PC-9 (cell line): ENCODE results near the gene NLRP4. TPM values are rescaled to one million over a fixed set of nuclear protein-coding genes. Genes with fewer than 3 reads are reported as not detected.
A peak's percentile ranks its signal among the peaks of the same experiment; 100 is the strongest.

Experiments used
- BruUV-seq: library from RNA; stranded (reverse); fragments of 400-500 nt; replicated peaks from 2 replicates; lab custom pipeline; 2021; lab: Mats Ljungman, UMichigan
- CTCF ChIA-PET: fragments of 300-600 bp; sonication (Branson Sonifier 250); formaldehyde crosslinking; loops from one replicate; lab custom pipeline; 2022; ENCODE audit warnings: antibody characterized with exemption; lab: Charles Lee
- POLR2A ChIA-PET: fragments of 300-600 bp; sonication (Branson Sonifier 250); formaldehyde crosslinking; loops from one replicate; lab custom pipeline; 2022; ENCODE audit warnings: antibody characterized with exemption; ENCODE audit not compliant: unreplicated experiment; lab: Charles Lee
- DNase-seq, 2 experiments: peaks; one replicate each; pipeline versions ENCODE4 v3.0.0 to v3.0.0-alpha.2; 2015 to 2022; ENCODE audit warnings: mixed read lengths in 1 of 2
- H2AFZ ChIP-seq: fragments of 200-600 bp; sonication (generic); 2 replicates; pipeline ENCODE4 v1.8.1; 2017; ENCODE audit warnings: antibody characterized with exemption
- H3F3A ChIP-seq: fragments of 200-600 bp; sonication (generic); 2 replicates; pipeline ENCODE4 v1.8.1; 2017; ENCODE audit warnings: antibody characterized with exemption, mild to moderate bottlenecking, low read depth; ENCODE audit not compliant: insufficient read depth
- H3K27ac ChIP-seq: fragments of 200-600 bp; sonication (generic); 2 replicates; pipeline ENCODE4 v1.6.1; 2016; ENCODE audit warnings: mixed run types
- H3K27me3 ChIP-seq: fragments of 200-600 bp; sonication (generic); 2 replicates; pipeline ENCODE4 v1.6.1; 2016; ENCODE audit warnings: low read depth, mixed run types; ENCODE audit not compliant: insufficient read depth
- H3K36me3 ChIP-seq: fragments of 200-600 bp; sonication (generic); 2 replicates; pipeline ENCODE4 v1.6.1; 2016; ENCODE audit warnings: low read depth, mixed run types
- H3K4me1 ChIP-seq: fragments of 200-600 bp; sonication (generic); replicated peaks from 2 replicates; pipeline ENCODE4 v1.6.1; 2016; ENCODE audit warnings: mixed run types; ENCODE audit not compliant: insufficient read depth
- H3K4me2 ChIP-seq: fragments of 200-600 bp; sonication (generic); 2 replicates; pipeline ENCODE4 v1.6.1; 2017; ENCODE audit warnings: mixed run types
- H3K4me3 ChIP-seq: fragments of 200-600 bp; sonication (generic); 2 replicates; pipeline ENCODE4 v1.6.1; 2016; ENCODE audit warnings: mixed run types
- H3K79me2 ChIP-seq: fragments of 200-600 bp; sonication (generic); 2 replicates; pipeline ENCODE4 v1.6.1; 2017; ENCODE audit warnings: low read depth, mixed run types
- H3K9me2 ChIP-seq: fragments of 200-600 bp; sonication (generic); 2 replicates; pipeline ENCODE4 v1.8.1; 2017; ENCODE audit warnings: mild to moderate bottlenecking; ENCODE audit not compliant: insufficient read depth
- H3K9me3 ChIP-seq: fragments of 200-600 bp; sonication (generic); 2 replicates; pipeline ENCODE4 v1.8.1; 2016; ENCODE audit warnings: low read depth; ENCODE audit not compliant: insufficient read depth
- H4K20me1 ChIP-seq: fragments of 200-600 bp; sonication (generic); 2 replicates; pipeline ENCODE4 v1.8.1; 2017; ENCODE audit not compliant: insufficient read depth
- EZH2 ChIP-seq: fragments of 200-600 bp; sonication (generic); IDR thresholded peaks from 2 replicates; pipeline ENCODE4 v1.8.0; 2017; ENCODE audit warnings: antibody characterized with exemption, low read depth
- intact Hi-C: fragments of 100-400 bp; cut with micrococcal nuclease; formaldehyde crosslinking; loops from one replicate; pipeline ENCODE4 v1.10.0; 2022; ENCODE audit not compliant: unreplicated experiment
- total RNA-seq: library from RNA; stranded (reverse); gene quantifications from 2 replicates; pipeline ENCODE4 v1.2.3, GENCODE V29; 2021
- TF ChIP-seq, protein P1 (sequence below): fragments of 200-600 bp; sonication (generic); conservative IDR thresholded peaks from 2 replicates; pipeline ENCODE4 v1.6.1; 2017; ENCODE audit warnings: mixed run types, antibody characterized with exemption, mild to moderate bottlenecking, moderate library complexity

The NLRP4 gene
- total RNA-seq, 1 experiment from 2014 or later: 1.7 TPM

DNA sequence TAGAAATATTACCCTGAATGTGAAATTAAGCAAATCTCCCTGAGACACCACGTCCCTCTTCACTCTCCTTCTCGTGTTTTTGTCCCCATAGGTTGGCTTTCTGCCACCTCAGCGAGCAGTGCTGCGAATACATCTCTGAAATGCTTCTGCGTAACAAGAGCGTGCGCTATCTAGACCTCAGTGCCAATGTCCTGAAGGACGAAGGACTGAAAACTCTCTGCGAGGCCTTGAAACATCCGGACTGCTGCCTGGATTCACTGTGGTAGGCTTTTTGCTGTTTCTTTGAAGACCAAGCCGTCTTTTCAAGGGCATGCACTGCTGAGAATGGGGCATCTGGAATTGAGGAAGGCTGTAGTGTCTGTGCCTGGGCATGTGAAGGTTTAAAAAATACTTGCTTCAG lies 34.4 kb downstream of the NLRP4 start:
- ChIA-PET POLR2A (no interaction called here), CTCF (no interaction called here)
- BruUV-seq: no TSS peak
- Histone ChIP-seq H3F3A (no peaks in the 10 kb centered on the region), H3K36me3 (no peaks in the 10 kb centered on the region), H2AFZ (0 out of 2 replicates have a peak overlapping the region, but pooled peaks have one; percentile 4), H3K4me1 (no peaks in the 10 kb centered on the region), H3K4me3 (no peak overlapping the region), H3K27me3 (peaks cover 98% of the 10 kb centered on the region), H4K20me1 (no peaks in the 10 kb centered on the region), H3K9me2 (no peaks in the 10 kb centered on the region), H3K9me3 (no peaks in the 10 kb centered on the region), H3K27ac (no peak overlapping the region), H3K4me2 (no peak overlapping the region), H3K79me2 (no peaks in the 10 kb centered on the region)
- TF ChIP-seq, protein P1, sequence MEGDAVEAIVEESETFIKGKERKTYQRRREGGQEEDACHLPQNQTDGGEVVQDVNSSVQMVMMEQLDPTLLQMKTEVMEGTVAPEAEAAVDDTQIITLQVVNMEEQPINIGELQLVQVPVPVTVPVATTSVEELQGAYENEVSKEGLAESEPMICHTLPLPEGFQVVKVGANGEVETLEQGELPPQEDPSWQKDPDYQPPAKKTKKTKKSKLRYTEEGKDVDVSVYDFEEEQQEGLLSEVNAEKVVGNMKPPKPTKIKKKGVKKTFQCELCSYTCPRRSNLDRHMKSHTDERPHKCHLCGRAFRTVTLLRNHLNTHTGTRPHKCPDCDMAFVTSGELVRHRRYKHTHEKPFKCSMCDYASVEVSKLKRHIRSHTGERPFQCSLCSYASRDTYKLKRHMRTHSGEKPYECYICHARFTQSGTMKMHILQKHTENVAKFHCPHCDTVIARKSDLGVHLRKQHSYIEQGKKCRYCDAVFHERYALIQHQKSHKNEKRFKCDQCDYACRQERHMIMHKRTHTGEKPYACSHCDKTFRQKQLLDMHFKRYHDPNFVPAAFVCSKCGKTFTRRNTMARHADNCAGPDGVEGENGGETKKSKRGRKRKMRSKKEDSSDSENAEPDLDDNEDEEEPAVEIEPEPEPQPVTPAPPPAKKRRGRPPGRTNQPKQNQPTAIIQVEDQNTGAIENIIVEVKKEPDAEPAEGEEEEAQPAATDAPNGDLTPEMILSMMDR: no peak
- TF ChIP-seq EZH2: no peak
- intact Hi-C loops: no loop called here
- DNase-seq: no peak

DNA sequence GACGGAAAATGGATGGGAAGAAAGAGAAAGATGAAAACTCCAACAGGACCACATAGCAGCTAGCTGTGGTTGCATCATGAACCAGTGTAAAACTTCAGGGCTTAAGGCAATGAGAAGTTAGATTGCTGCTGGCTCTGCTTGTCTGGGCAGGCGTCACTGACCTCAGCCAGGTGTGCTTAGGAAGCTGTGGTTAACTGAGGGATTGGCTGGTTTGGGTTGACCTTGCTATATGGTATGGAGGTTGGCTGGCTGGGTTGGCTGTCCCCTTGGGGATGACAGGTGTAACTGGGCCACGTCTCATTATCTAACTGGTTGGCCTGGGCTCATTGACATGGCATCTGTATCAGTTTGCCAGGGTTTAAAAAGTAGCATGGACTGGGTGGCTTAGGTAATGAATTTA lies 40.9 kb downstream of the NLRP4 start:
- TF ChIP-seq EZH2: no peak
- TF ChIP-seq, protein P1: no peak
- Histone ChIP-seq H3K9me3 (no peaks in the 10 kb centered on the region), H3F3A (no peaks in the 10 kb centered on the region), H3K4me2 (no peak overlapping the region), H2AFZ (no peak overlapping the region), H3K9me2 (no peaks in the 10 kb centered on the region), H4K20me1 (no peaks in the 10 kb centered on the region), H3K27me3 (peaks cover 95% of the 10 kb centered on the region), H3K36me3 (no peaks in the 10 kb centered on the region), H3K4me3 (no peak overlapping the region), H3K79me2 (no peaks in the 10 kb centered on the region), H3K4me1 (no peaks in the 10 kb centered on the region), H3K27ac (no peak overlapping the region)
- DNase-seq: no peak
- ChIA-PET POLR2A (no interaction called here), CTCF (no interaction called here)
- intact Hi-C loops: no loop called here
- BruUV-seq: no TSS peak

GRCh38 chr19:55882626-55883025 lies 46.3 kb downstream of the NLRP4 start:
- Histone ChIP-seq H3K4me1 (no peaks in the 10 kb centered on the region), H3F3A (no peaks in the 10 kb centered on the region), H4K20me1 (no peaks in the 10 kb centered on the region), H3K27ac (no peak overlapping the region), H3K4me3 (no peak overlapping the region), H3K9me3 (no peaks in the 10 kb centered on the region), H3K9me2 (no peaks in the 10 kb centered on the region), H2AFZ (no peak overlapping the region), H3K27me3 (peaks cover 90% of the 10 kb centered on the region), H3K79me2 (no peaks in the 10 kb centered on the region), H3K36me3 (no peaks in the 10 kb centered on the region), H3K4me2 (no peak overlapping the region)
- no peak for DNase-seq
- CTCF ChIA-PET: no interaction called here
- BruUV-seq: no TSS peak
- intact Hi-C loops: no loop called here
- POLR2A ChIA-PET: no interaction called here
- TF ChIP-seq EZH2: no peak
- TF ChIP-seq, protein P1: no peak
